MCF 10A (cell line): ENCODE results near the gene CCN5. TPM values are rescaled to one million over a fixed set of nuclear protein-coding genes. Genes with fewer than 3 reads are reported as not detected.
A peak's percentile ranks its signal among the peaks of the same experiment; 100 is the strongest.

Experiments used
- BruUV-seq: library from RNA; stranded (reverse); fragments of 400-500 nt; replicated peaks from 2 replicates; lab custom pipeline; 2021; lab: Mats Ljungman, UMichigan
- CTCF ChIA-PET: fragments of 300-600 bp; sonication (Branson Sonifier 250); formaldehyde crosslinking; extraction: SDS; loops from one replicate; lab custom pipeline; 2021; ENCODE audit warnings: antibody characterized with exemption, inconsistent platforms; lab: Yijun Ruan, JAX
- POLR2A ChIA-PET: fragments of 300-600, 350-650 bp; sonication (Branson Sonifier 250); formaldehyde crosslinking; extraction: SDS; loops from one replicate; lab custom pipeline; 2020; ENCODE audit warnings: antibody characterized with exemption, inconsistent platforms; lab: Yijun Ruan, JAX
- DNase-seq: peaks from one replicate; pipeline ENCODE4 v3.0.0-alpha.2; 2018; ENCODE audit not compliant: unreplicated experiment
- H3K27ac Mint-ChIP-seq: one replicate; pipeline ENCODE4 v1.8.0; 2022; ENCODE audit warnings: mild to moderate bottlenecking, low read depth, mixed read lengths; ENCODE audit not compliant: unreplicated experiment
- H3K27me3 Mint-ChIP-seq: one replicate; pipeline ENCODE4 v1.8.0; 2022; ENCODE audit warnings: mixed read lengths; ENCODE audit not compliant: insufficient read depth, unreplicated experiment
- H3K36me3 Mint-ChIP-seq: one replicate; pipeline ENCODE4 v1.8.0; 2022; ENCODE audit warnings: mild to moderate bottlenecking, moderate library complexity, mixed read lengths; ENCODE audit not compliant: insufficient read depth, unreplicated experiment
- H3K4me1 Mint-ChIP-seq: one replicate; pipeline ENCODE4 v1.8.0; 2022; ENCODE audit warnings: mixed read lengths; ENCODE audit not compliant: insufficient read depth, unreplicated experiment
- H3K4me3 Mint-ChIP-seq: one replicate; pipeline ENCODE4 v1.8.0; 2022; ENCODE audit warnings: mild to moderate bottlenecking, moderate library complexity, mixed read lengths; ENCODE audit not compliant: unreplicated experiment
- H3K9me3 Mint-ChIP-seq: one replicate; pipeline ENCODE4 v1.8.0; 2022; ENCODE audit warnings: mixed read lengths; ENCODE audit not compliant: unreplicated experiment
- CTCF ChIP-seq: fragments of 200-600 bp; IDR thresholded peaks from one replicate; pipeline ENCODE4 v1.8.0; 2022; ENCODE audit warnings: antibody characterized with exemption, mild to moderate bottlenecking; ENCODE audit not compliant: unreplicated experiment
- intact Hi-C: fragments of 100-400 bp; cut with micrococcal nuclease; formaldehyde crosslinking; loops from 2 replicates; pipeline ENCODE4 v1.14.1; 2022
- total RNA-seq: library from RNA; stranded (reverse); gene quantifications from 2 replicates; pipeline ENCODE4 v1.2.3, GENCODE V29; 2022

Gene CCN5
- total RNA-seq, 1 experiment from 2014 or later = 1.4 TPM

- BruUV-seq = no TSS peak
- peak; percentile 15 for TF ChIP-seq CTCF
- intact Hi-C loops = no loop called here
- no peaks in the 10 kb centered on the region for H3K9me3 Mint-ChIP-seq
- POLR2A ChIA-PET = interaction anchor here (1.1 to 9.2 kb wide), 3 partner anchors 12 to 162 kb away, joined by 3 to 138 read pairs (median 4); no protein-coding TSS in a partner anchor
- no peak overlapping the region for H3K4me3 Mint-ChIP-seq
- H3K4me1 Mint-ChIP-seq = peaks cover 55% of the 10 kb centered on the region
- H3K27me3 Mint-ChIP-seq = no peaks in the 10 kb centered on the region
- CTCF ChIA-PET = interaction anchor here (0.6 to 6.6 kb wide), 21 partner anchors 11 to 1300 kb away, joined by 3 to 78 read pairs (median 4); no protein-coding TSS in a partner anchor
- H3K27ac Mint-ChIP-seq = peak overlapping the region; percentile 23
- peaks cover 23% of the 10 kb centered on the region for H3K36me3 Mint-ChIP-seq
- no peak for DNase-seq
Observed at GRCh38 chr20:44717986-44718385, 2.8 kb downstream of the CCN5 start.

- H3K4me1 Mint-ChIP-seq = peaks cover 44% of the 10 kb centered on the region
- no peak for TF ChIP-seq CTCF
- peaks cover 23% of the 10 kb centered on the region for H3K36me3 Mint-ChIP-seq
- BruUV-seq = no TSS peak
- POLR2A ChIA-PET = interaction anchor here (0.6 to 9.2 kb wide), 5 partner anchors 8 to 240 kb away, joined by 3 to 138 read pairs (median 5); partner anchors contain the start of gene TOMM34
- intact Hi-C loops = no loop called here
- H3K27ac Mint-ChIP-seq = peak overlapping the region; percentile 90
- peak overlapping the region; percentile 35 for H3K4me3 Mint-ChIP-seq
- H3K9me3 Mint-ChIP-seq = no peaks in the 10 kb centered on the region
- CTCF ChIA-PET = interaction anchor here (1.6 to 6.6 kb wide), 4 partner anchors 13 to 35 kb away, joined by 5 to 78 read pairs (median 22); no protein-coding TSS in a partner anchor
- DNase-seq = no peak
- no peaks in the 10 kb centered on the region for H3K27me3 Mint-ChIP-seq
Observed at GRCh38 chr20:44719841-44720240, 4.7 kb downstream of the CCN5 start.

GRCh38 chr20:44720621-44720996, 5.4 kb downstream of the CCN5 start:
- no peak for TF ChIP-seq CTCF
- H3K9me3 Mint-ChIP-seq = no peaks in the 10 kb centered on the region
- peak; percentile 81 for DNase-seq

GRCh38 chr20:44720997-44721784, 6.0 kb downstream of the CCN5 start:
- ChIA-PET CTCF (interaction anchor here (0.6 to 4.7 kb wide), 6 partner anchors 9 to 111 kb away, joined by 3 to 36 read pairs (median 7); no protein-coding TSS in a partner anchor), POLR2A (interaction anchor here (0.6 to 9.2 kb wide), 16 partner anchors 9 to 230 kb away, joined by 3 to 138 read pairs (median 4); partner anchors contain the start of gene YWHAB)
- no TSS peak for BruUV-seq
- peaks cover 22% of the 10 kb centered on the region for H3K36me3 Mint-ChIP-seq
- H3K27ac Mint-ChIP-seq = peak overlapping the region; percentile 90
- no peak for TF ChIP-seq CTCF
- DNase-seq = peak; percentile 82
- no peaks in the 10 kb centered on the region for H3K9me3 Mint-ChIP-seq
- peaks cover 37% of the 10 kb centered on the region for H3K4me1 Mint-ChIP-seq
- no peaks in the 10 kb centered on the region for H3K27me3 Mint-ChIP-seq
- intact Hi-C loops = loop anchor here (1.0 kb wide), 1 partner anchor 8 kb away; no protein-coding TSS in a partner anchor
- peak overlapping the region; percentile 35 for H3K4me3 Mint-ChIP-seq

More at GRCh38 chr20:44720621-44720996, 5.4 kb downstream of the CCN5 start:
- ChIA-PET CTCF (interaction anchor here (0.6 to 4.7 kb wide), 3 partner anchors 12 to 110 kb away, joined by 6 to 36 read pairs (median 6); no protein-coding TSS in a partner anchor), POLR2A (interaction anchor here (0.7 to 9.2 kb wide), 10 partner anchors 9 to 230 kb away, joined by 3 to 138 read pairs (median 5); no protein-coding TSS in a partner anchor)
- Mint-ChIP-seq H3K4me1 (peaks cover 42% of the 10 kb centered on the region), H3K27ac (peak overlapping the region; percentile 90), H3K36me3 (peaks cover 23% of the 10 kb centered on the region), H3K4me3 (peak overlapping the region; percentile 35), H3K27me3 (no peaks in the 10 kb centered on the region)
- intact Hi-C loops = no loop called here
- no TSS peak for BruUV-seq
